Activated naive CD8-positive, alpha-beta T cell treated with anti-CD3 and anti-CD28 coated beads, Interleukin-2, amount 50 U/mL, for 16 hours (primary cell): Measurements from ENCODE around the gene SPATA7.
"Not testable (repeated sequence)": the region's sequence is repeated elsewhere in the genome, so short reads cannot be mapped to it uniquely, and the experiment has no call there.

ENCODE experiments used
- DNase-seq: peaks from one replicate; pipeline ENCODE4 v3.0.0-alpha.2; 2020; ENCODE audit warnings: low read depth, low spot score

SPATA7 gene, protein sequence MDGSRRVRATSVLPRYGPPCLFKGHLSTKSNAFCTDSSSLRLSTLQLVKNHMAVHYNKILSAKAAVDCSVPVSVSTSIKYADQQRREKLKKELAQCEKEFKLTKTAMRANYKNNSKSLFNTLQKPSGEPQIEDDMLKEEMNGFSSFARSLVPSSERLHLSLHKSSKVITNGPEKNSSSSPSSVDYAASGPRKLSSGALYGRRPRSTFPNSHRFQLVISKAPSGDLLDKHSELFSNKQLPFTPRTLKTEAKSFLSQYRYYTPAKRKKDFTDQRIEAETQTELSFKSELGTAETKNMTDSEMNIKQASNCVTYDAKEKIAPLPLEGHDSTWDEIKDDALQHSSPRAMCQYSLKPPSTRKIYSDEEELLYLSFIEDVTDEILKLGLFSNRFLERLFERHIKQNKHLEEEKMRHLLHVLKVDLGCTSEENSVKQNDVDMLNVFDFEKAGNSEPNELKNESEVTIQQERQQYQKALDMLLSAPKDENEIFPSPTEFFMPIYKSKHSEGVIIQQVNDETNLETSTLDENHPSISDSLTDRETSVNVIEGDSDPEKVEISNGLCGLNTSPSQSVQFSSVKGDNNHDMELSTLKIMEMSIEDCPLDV

DNA sequence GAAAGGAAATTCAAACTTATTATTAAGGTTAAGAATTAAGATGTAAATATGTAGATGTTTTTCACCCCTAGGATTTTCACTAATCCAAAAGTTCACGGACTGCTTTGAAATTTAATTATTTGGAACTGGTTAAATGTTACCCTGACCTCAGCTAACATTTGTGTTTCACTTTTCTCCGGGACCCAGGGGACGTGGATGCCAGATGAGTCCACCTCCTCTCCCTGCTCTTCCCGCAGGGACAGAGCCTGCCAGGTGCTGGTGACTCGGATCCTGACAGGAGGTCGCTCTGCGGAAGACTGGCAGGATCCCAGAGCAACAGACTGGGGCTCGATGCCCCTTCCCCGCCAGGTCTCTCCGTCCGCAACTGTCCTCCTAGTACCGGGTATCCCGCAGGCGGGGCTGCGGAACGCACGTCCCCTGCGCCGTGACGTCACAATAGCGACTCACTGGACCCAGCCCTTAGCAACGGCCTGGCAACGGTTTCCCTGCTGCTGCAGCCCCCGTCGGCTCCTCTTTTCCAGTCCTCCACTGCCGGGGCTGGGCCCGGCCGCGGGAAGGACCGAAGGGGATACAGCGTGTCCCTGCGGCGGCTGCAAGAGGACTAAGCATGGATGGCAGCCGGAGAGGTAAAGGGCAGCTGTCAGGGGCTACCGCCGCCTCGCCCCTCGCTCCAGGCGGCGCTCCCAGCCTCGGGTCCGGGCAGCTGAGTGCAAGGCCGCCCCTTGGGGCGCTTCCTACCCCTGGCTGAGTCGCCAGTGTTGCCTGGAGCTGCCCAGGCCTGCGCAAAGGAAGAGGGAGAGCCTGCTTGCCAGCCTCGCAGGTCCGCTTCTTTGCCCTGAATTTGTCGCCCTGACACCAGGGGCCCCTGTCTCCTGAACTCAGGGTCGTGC, at the start of gene SPATA7:
Gene SPATA7 (plus strand): TSS at position 446 of the 890 bp plus-strand sequence. CDS start 162 bp downstream, at position 608.
- DNase-seq = peak; percentile 66

DNA sequence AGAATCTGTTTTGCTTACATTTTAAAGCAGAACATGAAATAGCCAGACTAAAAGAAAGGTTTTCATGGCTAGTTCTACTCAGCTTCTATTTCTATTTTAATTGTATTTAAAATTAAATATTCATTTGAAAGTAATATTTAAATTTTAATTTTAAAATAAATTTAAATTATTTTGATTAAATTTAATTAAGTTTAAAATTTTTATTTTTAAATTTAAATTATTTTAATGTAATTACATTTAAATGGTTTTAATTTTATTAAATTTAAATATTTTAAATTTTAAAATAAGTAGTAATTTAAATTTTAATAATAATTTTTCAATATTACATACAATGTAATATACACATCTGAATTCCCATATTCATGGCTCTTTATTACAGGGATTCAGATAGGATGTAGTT, 45.1 kb upstream of the SPATA7 start:
- DNase-seq = no peak

DNA sequence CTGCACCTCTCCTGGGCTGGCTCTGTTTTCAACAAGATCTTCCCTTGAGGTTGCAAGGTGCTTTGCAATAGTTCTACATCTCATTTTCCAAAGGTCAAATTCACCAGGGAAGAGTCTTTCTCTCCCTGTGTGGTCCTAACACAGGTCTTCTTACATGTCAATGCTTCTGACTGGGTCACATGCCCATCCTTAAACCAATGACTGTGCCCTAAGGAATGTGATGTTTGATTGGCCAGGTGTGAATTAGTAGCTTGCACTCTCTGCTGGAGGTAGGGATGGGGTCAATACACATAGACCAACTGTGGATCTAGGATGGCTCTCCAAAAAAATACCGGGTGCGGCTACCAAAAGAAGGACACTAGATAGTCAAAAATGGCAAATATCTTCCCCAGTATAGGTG, 42.5 kb upstream of the SPATA7 start:
- DNase-seq = no peak

DNA sequence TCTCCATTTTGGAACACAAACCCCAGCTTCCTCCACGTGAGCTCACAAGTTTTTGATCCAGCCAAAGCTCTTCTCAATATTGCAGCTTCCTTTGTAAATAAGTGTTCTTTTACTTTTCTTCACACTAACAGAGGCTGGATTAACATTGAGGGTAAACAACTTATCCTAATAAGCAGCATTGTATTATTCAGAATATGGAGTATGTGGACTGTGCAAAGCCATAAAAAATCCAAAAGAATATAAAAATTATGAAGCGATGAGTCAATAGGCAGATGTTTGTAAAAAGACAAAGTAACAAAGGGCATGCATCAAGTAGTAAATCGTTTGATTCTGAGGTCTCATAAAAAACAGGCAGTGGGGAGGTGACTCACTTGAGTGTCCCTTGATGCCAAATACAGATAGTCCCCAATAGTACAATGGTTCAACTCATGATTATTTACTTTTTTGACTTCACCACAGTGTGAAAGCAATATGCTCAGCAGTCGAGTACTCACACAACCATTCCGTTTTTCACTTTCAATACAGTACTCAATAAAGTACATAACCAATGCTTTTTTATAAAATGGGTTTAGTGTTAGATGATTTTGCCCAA, 39.3 kb upstream of the SPATA7 start:
- DNase-seq = no peak

DNA sequence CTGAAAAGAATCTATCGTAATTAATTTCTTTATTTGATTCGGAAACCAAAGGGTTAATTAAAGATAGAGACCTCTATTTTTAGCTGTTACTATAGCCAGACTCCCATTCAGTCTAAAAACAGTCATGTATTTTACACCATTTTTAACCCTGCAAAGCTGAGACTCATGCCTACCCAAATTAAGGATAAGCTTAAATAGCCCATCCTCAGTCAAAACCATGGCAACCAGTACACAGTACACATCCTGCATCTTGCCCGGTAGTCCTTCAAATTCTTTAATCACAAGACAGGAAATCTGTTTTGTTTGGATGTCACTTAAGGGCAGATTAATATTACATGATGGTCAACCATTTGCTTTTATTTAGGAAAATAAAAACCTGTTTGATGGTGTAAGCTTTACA, 36.9 kb upstream of the SPATA7 start:
- DNase-seq = no peak

DNA sequence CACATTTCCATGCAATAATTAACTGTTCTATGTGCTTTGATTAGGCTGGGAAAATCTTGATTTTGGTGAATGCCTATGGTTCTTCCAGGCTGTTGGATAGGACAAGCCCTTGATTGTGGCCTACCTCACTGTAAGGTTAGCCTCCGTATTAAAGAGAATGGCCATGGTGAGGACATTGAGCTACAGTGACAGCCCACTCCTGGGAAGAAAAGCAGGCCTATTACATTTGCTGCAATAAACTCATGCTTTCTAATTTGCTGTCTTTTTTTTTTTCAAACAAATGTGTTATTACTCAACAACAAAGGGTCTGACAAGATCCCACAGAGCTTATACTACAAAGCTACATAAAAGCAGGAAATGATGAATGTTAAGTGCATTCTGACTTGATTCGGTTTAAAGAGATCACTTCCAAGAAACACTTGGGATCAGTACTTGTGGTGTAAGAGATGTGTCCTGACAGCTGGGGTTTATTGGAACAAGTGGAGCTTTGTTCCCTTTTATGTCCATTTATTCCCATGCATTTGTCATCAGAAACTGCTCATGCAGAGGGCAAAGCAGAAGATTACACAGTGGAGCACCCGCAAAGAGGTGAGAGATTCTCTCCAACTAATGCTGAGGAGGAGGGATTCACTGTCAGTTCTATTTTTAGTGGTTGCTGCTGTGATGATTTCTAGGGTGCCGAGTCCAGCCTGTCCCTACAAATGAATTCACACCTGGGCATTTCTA, 33.3 kb upstream of the SPATA7 start:
- DNase-seq = no peak

DNA sequence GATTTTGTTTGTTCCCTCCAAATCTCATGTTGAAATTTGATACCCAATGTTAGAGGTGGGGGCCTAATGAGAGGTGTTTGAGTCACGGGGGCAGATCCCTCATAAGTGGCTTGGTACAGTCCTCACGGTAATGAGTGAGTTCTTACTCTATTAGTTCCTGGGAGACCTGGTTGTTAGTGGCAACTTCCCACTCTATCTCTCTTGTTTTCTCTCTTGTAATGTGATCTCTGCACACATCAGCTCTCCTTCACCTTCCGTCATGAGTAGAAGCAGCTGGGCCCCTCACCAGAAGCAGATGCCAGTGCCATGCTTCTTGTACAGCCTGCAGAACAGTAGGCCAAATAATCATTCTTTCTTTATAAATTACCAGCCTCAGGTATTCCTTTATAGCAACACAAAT, 32.8 kb upstream of the SPATA7 start:
- no peak for DNase-seq

DNA sequence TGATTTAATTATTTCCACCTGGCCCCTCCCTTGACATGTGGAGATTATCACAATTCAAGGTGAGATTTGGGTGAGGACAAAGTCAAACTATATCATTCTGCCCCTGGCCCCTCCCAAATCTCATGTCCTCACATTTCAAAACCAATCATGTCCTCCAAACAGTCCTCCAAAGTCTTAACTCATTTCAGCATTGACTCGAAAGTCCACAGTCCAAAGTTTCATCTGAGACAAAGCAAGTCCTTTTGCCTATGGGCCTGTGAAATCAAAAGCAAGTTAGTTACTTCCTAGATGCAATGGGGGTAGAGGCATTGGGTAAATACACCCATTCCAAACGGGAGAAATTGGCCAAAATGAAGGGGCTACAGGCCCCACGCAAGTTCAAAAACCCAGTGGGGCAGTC, 31.1 kb upstream of the SPATA7 start:
- no peak for DNase-seq

DNA sequence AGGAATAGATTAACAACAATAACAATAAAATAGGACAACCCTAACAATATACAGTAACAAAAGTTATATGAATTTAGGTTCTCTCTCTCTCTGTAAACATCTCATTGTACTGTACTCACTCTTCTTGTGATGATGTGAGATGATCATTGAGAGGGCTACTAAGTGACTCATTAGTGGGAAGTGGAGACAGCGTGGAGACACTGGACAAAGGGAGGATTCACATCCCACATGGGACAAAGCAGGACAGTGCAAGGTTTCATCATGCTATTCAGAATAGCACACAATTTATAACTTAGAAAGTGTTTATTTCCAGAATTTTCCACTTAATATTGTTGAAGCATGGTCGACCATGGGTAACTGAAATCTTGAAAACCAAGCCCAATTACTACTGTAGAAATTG, 26.0 kb upstream of the SPATA7 start:
- DNase-seq = no peak

DNA sequence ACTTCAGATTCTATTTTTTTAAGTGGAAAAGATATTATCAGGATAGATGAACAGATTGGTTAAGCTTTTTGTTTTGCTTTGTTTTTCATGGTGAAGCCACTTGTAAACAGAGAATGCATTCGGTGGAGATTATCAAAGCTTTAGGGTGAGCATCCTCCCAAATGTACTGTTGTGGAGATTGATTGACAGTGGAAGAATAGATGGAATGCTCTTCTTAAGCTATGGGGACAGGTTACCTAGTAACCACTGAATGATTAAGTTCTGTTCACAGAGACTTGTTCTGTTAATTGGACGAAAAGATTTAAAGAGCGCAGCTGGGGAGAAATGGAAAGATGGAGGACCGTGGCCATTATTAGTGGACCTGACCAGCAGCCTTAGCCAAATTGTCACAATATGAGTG, 21.8 kb upstream of the SPATA7 start:
- no peak for DNase-seq

DNA sequence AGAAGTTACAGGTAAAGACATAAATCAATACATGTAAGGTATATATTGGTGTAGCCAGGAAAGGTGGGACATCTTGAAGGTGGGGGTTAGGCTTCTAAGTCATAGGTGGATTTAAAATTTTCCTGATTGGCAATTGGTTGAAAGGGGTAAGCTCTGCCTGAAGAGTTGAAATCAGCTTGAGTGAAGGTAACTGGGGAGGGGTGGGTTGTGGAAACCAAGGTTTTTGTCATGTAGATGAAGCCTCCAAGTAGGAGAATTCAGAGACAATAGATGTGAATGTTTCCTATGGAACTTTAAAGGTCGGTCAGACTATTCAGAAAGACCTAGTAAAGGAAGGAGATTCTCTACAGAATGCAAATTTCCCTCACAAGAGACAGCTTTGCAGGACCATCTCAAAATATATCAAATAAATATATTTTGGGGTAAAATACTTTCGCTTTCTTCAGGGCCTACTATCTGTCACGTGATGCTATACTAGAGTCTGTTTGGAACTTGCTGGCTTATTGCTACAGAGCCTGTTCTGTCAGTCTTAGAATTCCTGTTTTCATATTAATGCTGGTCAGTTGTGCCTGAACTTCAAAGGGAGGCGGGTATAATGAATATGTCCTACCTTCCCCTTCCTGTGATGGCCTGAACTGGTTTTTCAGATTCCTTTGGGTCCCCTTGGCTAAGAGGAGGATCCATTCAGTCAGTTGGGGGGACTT, 20.6 kb upstream of the SPATA7 start:
- no peak for DNase-seq

DNA sequence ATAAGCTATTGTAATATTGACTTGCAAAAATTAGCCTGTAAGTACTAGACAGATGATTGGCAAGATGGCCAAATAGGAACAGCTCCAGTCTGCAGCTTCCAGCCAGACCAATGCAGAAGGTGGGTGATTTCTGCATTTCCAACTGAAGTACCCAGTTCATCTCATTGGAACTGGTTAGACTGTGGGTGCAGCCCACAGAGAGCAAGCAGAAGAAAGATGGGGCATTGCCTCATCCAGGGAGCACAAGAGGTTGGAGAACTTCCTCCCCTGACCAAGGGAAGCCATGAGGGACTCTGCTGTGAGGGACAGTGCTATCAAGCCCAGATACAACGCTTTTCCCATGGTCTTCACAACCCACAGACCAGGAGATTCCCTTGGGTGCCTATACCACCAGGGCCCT, 16.0 kb upstream of the SPATA7 start:
- no peak for DNase-seq

DNA sequence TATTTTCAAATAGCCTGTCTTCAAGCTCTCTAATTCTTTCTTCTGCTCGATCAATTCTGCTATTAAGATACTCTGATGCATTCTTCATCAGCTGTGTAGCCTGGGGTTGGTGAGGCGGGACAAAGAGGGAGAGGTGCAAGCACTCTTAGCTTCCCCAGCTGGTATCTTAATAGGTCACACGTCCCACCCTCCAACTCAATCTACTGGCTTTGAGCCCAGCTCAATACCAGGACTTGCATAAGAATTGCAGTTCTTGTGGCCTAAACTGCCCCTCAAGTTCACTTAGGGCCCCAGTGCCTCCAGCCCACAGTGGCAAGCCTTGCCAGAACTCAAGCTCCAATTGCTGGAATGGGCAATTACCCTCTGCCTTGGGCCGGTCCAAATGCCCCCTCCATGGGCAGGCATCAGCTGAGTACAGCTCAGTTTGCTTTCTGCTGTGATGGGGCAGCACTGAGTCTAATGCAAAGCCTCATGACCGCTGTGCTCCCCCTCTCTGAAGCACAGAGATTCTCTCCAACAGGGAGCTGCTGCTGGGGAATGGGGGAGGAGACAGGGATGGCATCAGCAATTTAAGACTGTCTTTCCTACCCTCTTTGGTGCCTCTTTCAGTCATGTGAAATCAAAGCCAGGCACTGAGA, 5.6 kb upstream of the SPATA7 start:
- no peak for DNase-seq

DNA sequence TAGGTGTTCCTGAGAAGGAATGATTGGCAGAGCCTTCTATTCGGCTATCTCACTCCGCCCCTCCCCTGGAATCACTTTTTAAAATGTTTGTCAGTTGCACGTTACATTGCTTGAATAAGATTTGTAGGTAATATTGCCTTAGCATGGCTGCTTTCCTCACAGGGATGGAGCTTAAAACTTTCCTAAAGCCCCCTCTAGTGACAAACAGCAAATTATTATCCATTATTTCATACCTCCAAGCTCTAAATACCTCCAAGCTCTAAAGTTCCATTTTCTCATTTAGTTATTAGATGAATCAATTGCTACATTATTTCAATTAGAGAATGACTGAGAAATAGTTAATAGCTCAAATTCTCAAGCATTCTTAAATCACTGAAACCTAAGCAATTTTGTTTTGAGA, 5.1 kb upstream of the SPATA7 start:
- no peak for DNase-seq

DNA sequence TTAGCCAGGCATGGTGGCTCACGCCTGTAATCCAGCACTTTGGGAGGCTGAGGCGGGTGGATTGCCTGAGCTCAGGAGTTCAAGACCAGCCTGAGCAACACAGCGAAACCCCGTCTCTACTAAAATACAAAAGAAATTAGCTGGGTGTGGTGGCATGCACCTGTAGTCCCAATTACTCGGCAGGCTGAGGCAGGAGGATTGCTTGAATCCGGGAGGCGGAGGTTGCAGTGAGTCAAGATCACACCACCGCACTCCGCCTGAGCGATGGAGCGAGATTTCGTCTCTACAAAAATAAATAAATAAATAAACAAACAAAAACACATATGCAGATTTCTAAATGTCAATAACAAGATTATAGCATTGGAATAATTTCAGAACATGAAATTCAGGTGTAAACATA, 3.8 kb upstream of the SPATA7 start:
- not testable (repeated sequence) for DNase-seq

DNA sequence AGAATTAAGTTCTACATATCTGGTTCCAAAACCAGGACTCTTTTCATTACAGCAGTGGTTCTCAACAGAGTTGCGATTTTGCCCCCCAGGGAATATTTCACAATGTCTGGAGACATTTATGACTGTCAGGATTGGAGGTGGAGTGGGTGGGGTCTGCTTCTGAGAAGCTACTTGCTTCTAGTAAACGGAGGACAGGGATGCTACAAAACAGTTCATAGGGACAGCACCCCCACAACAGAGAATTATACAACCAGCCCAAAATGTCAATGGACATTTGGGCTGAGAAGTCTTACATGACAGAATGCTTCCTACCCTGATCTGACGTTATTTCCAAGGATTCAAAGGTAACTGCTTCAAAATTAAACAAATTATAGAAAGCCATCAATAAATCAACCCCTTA, 739 bp upstream of the SPATA7 start:
- no peak for DNase-seq

DNA sequence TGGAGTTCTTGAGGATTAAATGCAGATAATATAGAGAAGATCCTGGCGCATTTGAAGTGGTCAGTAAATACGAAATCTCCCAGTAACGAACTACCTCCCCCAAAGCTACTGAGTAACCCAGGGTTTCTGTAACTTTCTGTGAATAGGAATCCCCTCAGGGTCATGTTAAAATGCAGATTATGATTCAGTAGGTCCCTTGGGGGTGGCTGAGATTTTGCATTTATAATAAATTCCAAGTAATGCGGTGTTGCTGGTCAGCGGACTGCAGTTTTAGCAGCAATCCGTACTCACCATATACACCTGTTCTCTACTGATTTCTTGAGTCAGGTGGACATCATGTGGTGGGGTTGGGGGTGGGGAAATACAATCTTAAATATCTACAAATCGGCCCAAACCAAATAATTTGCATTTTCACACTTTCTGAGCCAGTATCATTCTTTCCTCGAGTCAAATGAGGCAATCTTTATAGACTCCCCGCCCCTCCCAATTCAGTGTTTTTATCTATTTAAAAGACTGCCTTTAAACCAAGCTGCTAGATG, 868 bp downstream of the SPATA7 start:
- no peak for DNase-seq

DNA sequence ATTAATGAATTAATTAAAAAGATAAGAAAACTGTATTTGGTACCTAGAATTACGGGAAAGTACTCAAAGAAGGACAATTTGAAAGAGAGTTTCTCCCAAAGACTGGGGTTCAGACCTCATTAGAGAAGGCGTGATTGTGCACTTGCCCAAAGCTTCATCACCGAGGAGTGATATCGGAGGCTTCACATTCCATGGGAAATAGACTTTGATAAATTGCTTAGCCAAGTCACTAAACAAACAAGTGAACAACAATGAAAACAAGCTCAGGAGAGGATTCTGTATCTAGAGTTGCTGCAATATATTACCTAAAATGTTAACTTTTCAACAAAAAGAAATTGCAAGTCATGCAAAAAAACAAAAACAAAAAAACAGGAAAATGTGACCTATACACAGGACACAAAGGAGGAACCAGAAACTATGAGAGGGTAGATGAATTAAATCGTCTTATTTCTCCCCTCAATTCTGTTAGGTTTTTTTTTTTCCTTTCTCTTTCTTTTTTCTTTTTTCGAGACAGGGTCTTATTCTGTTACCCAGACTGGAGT, 3.4 kb downstream of the SPATA7 start:
- DNase-seq = no peak

DNA sequence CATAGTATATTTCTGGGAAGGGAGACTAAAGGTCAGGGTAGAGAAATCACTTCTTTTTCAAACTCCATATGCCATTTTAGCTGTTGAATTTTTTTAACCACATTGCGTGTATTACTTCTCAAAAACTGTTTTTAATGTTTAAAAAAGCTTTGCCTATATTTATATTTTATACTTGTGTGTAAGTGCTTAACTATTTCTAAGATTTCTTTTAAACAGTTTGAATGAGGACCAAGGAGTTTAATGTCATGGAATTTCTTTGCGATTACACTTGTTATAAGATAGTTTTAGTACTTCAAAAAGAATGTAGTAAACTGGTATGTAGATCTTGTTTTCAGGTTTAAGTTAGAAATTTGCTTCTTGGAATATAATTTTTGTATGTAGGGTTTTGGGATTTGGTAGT, 7.2 kb downstream of the SPATA7 start:
- no peak for DNase-seq

DNA sequence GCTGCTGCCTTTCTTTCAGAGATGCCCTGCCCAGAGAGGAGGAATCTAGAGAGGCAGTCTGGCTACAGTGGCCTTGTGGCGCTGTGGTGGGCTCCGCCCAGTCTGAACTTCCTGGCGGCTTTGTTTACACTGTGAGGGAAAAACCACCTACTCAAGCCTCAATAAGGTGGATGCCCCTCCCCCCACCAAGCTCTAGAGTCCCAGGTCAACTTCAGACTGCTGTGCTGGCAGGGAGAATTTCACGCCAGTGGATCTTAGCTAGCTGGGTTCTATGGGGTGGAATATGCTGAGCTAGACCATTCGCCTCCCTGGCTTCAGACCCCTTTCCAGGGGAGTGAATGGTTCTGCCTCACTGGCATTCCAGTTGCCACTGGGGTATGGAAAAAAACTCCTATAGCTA, 25.6 kb downstream of the SPATA7 start:
- DNase-seq = no peak
